Gastroesophageal sphincter (tissue), 3 donors: Measurements from ENCODE around the gene CAMLG.

ENCODE experiments used
- CTCF ChIP-seq, 4 experiments: fragments of 200-600 bp in 2 of 4; fragments of 450-650 bp in 2 of 4; sonication (generic) in 1 of 4; IDR thresholded peaks; one replicate each; pipeline ENCODE4 v1.5.1; 2017 to 2019; ENCODE audit warnings: antibody characterized with exemption in 4 of 4, mild to moderate bottlenecking in 2 of 4, moderate library complexity in 2 of 4
- POLR2A ChIP-seq, 2 donors: fragments of 450-650 bp; IDR thresholded peaks; one replicate each; pipeline ENCODE4 v1.6.1; 2017; ENCODE audit warnings: antibody characterized with exemption in 2 of 2, mild to moderate bottlenecking in 2 of 2, moderate library complexity in 1 of 2
- POLR2AphosphoS5 ChIP-seq: sonication (generic); formaldehyde crosslinking; IDR thresholded peaks from one replicate; pipeline ENCODE4 v1.6.1; 2017; ENCODE audit warnings: antibody characterized with exemption

- TF ChIP-seq POLR2A (IDR thresholded peaks at IDR 0.05) = no peak
- no peak for TF ChIP-seq CTCF (IDR thresholded peaks at IDR 0.05)
- no peak for TF ChIP-seq POLR2AphosphoS5
These were observed 55.7 kb downstream of the CAMLG start for GRCh38 chr5:134794082-134794481.
